ENCODE measurements around the gene EXD3. TPM values are rescaled to one million over a fixed set of nuclear protein-coding genes. Genes with fewer than 3 reads are reported as not detected.

Gene EXD3
- polyA plus RNA-seq, 1 donor = 14.1 TPM

Other genes starting within 250 kb of the EXD3 start
- gene ANAPC2, start 234.6 kb downstream of the EXD3 start, polyA plus RNA-seq (ENCODE audit: insufficient read length) = 42.9 TPM
- gene SSNA1, start 234.5 kb downstream of the EXD3 start, polyA plus RNA-seq (ENCODE audit: insufficient read length) = 34.7 TPM
- gene TPRN, start 222.4 kb downstream of the EXD3 start, polyA plus RNA-seq (ENCODE audit: insufficient read length) = 10.9 TPM
- gene TMEM203, start 217.5 kb downstream of the EXD3 start, polyA plus RNA-seq (ENCODE audit: insufficient read length) = 39.0 TPM
- 12.2 TPM for gene NDOR1, start 217.5 kb downstream of the EXD3 start, polyA plus RNA-seq (ENCODE audit: insufficient read length)
- gene RNF208, start 200.9 kb downstream of the EXD3 start, polyA plus RNA-seq (ENCODE audit: insufficient read length) = 5.8 TPM
- 13.2 TPM for gene CYSRT1, start 198.0 kb downstream of the EXD3 start, polyA plus RNA-seq (ENCODE audit: insufficient read length)
- gene RNF224, start 195.7 kb downstream of the EXD3 start, polyA plus RNA-seq (ENCODE audit: insufficient read length) = 13.1 TPM
- gene SLC34A3, start 192.3 kb downstream of the EXD3 start, polyA plus RNA-seq (ENCODE audit: insufficient read length) = 7.4 TPM
- gene TUBB4B, start 181.9 kb downstream of the EXD3 start, polyA plus RNA-seq (ENCODE audit: insufficient read length) = 345 TPM
- gene STPG3, start 171.9 kb downstream of the EXD3 start, polyA plus RNA-seq (ENCODE audit: insufficient read length) = 1.5 TPM
- gene NELFB, start 167.8 kb downstream of the EXD3 start, polyA plus RNA-seq (ENCODE audit: insufficient read length) = 48.0 TPM
- 4.5 TPM for gene TOR4A, start 145.4 kb downstream of the EXD3 start, polyA plus RNA-seq (ENCODE audit: insufficient read length)
- 5.1 TPM for gene NRARP, start 120.9 kb downstream of the EXD3 start, polyA plus RNA-seq (ENCODE audit: insufficient read length)
- 6.7 TPM for gene NOXA1, start 231 bp upstream of the EXD3 start, polyA plus RNA-seq (ENCODE audit: insufficient read length)
- 0.33 TPM for gene ENTPD8, start 18.2 kb upstream of the EXD3 start, polyA plus RNA-seq (ENCODE audit: insufficient read length)
- gene NSMF, start 36.2 kb upstream of the EXD3 start, polyA plus RNA-seq (ENCODE audit: insufficient read length) = 49.2 TPM
- 3.7 TPM for gene PNPLA7, start 127.2 kb upstream of the EXD3 start, polyA plus RNA-seq (ENCODE audit: insufficient read length)
- gene MRPL41, start 128.7 kb upstream of the EXD3 start, polyA plus RNA-seq (ENCODE audit: insufficient read length) = 11.7 TPM
- gene DPH7, start 155.8 kb upstream of the EXD3 start, polyA plus RNA-seq (ENCODE audit: insufficient read length) = 55.2 TPM
- 19.5 TPM for gene ZMYND19, start 167.3 kb upstream of the EXD3 start, polyA plus RNA-seq (ENCODE audit: insufficient read length)
- gene ARRDC1, start 182.5 kb upstream of the EXD3 start, polyA plus RNA-seq (ENCODE audit: insufficient read length) = 29.8 TPM
- gene EHMT1, start 195.8 kb upstream of the EXD3 start, polyA plus RNA-seq (ENCODE audit: insufficient read length) = 78.7 TPM